Neutrophil (primary cell): ENCODE data around the gene IRAK3.
"Not testable (repeated sequence)": the region's sequence is repeated elsewhere in the genome, so short reads cannot be mapped to it uniquely, and the experiment has no call there.

Experiments used
- H3K27ac ChIP-seq: fragments of 200-600 bp; sonication (generic); 2 replicates; pipeline ENCODE4 v1.5.1; 2016; ENCODE audit warnings: mild to moderate bottlenecking, moderate library complexity
- H3K27me3 ChIP-seq: fragments of 200-600 bp; sonication (generic); 2 replicates; pipeline ENCODE4 v1.6.0; 2016; ENCODE audit warnings: mild to moderate bottlenecking
- H3K36me3 ChIP-seq: fragments of 200-600 bp; sonication (generic); 2 replicates; pipeline ENCODE4 v1.5.1; 2017
- H3K4me1 ChIP-seq, 2 experiments: fragments of 200-600 bp in 1 of 2; sonication (generic) in 1 of 2; 1 replicate in 1 of 2; 2 replicates in 1 of 2; pipeline versions ENCODE4 v1.5.1 to v1.6.1; 2013 to 2016; ENCODE audit warnings: low read depth in 1 of 2, low read length in 1 of 2, mild to moderate bottlenecking in 1 of 2, moderate library complexity in 1 of 2; ENCODE audit not compliant: control insufficient read depth in 1 of 2, insufficient read depth in 1 of 2
- H3K4me3 ChIP-seq, 2 experiments: fragments of 200-600 bp in 1 of 2; sonication (generic) in 1 of 2; 1 replicate in 1 of 2; 2 replicates in 1 of 2; pipeline ENCODE4 v1.5.1; 2013 to 2016; ENCODE audit warnings: low read depth in 1 of 2, low read length in 1 of 2, mild to moderate bottlenecking in 1 of 2, moderate library complexity in 1 of 2
- H3K9me3 ChIP-seq: fragments of 200-600 bp; sonication (generic); 2 replicates; pipeline ENCODE4 v1.5.1; 2016
- TF ChIP-seq, protein P1 (sequence below): fragments of 200-600 bp; sonication (generic); IDR thresholded peaks from 2 replicates; pipeline ENCODE4 v1.5.1; 2016; ENCODE audit warnings: antibody characterized with exemption

Gene IRAK3

DNA sequence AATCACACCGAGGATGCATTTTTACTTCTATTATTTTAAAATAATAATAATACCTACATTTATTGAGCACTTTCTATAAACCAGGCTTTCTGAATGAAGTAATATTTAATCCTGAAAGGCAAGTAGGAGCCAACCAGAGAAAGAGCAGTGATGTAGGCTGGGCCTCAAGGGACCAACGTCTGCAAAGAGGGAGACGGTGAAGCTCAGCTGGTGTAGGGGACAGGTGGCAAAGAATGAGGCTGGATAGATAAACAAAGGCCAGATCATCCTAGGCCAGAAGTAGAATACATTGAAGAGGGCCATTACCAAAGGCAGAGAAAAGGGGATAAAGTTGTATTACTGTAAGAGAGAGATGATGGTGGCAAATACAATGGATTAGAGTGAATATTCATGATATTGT lies 18.4 kb upstream of the IRAK3 start:
- Histone ChIP-seq H3K9me3 (no peaks in the 10 kb centered on the region), H3K36me3 (no peaks in the 10 kb centered on the region), H3K27ac (peak overlapping the region; percentile 98), H3K27me3 (no peaks in the 10 kb centered on the region), H3K4me1 (peaks cover 67 to 79% of the 10 kb centered on the region in 2 experiments), H3K4me3 (peak overlapping the region; percentile 78 to 91)
- TF ChIP-seq, protein P1, sequence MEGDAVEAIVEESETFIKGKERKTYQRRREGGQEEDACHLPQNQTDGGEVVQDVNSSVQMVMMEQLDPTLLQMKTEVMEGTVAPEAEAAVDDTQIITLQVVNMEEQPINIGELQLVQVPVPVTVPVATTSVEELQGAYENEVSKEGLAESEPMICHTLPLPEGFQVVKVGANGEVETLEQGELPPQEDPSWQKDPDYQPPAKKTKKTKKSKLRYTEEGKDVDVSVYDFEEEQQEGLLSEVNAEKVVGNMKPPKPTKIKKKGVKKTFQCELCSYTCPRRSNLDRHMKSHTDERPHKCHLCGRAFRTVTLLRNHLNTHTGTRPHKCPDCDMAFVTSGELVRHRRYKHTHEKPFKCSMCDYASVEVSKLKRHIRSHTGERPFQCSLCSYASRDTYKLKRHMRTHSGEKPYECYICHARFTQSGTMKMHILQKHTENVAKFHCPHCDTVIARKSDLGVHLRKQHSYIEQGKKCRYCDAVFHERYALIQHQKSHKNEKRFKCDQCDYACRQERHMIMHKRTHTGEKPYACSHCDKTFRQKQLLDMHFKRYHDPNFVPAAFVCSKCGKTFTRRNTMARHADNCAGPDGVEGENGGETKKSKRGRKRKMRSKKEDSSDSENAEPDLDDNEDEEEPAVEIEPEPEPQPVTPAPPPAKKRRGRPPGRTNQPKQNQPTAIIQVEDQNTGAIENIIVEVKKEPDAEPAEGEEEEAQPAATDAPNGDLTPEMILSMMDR, result no peak

DNA sequence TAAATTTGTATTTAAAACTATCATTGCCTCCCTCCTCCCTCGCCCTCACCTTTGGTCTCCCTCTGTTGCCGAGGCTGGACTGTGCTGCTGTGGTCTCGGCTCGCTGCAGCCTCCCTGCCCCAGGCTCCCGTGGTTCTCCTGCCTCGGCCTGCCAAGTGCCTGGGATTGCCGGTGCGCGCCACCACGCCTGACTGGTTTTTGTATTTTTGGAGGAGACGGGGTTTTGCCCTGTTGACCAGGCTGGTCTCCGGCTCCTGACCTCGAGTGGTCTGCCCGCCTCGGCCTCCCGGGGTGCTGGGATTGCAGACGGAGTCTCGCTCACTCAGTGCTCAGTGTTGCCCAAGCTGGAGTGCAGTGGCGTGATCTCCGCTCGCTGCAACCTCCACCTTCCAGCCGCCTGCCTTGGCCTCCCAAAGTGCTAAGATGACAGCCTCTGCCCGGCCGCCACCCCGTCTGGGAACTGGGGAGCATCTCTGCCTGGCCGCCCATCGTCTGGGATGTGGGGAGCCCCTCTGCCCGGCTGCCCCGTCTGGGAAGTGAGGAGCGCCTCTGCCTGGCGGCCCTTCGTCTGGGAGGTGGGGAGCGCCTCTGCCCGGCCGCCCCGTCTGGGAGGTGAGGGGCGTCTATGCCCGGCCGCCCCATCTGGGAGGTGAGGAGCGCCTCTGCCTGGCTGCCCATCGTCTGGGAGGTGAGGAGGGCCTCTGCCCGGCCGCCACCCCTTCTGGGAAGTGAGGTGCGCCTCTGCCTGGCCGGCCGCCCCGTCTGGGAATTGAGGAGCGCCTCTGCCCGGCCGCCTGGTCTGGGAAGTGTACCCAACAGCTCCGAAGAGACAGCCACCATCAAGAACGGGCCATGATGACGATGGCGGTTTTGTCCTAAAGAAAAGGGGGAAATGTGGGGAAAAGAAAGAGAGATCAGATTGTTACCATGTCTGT lies 14.4 kb upstream of the IRAK3 start:
- not testable (repeated sequence) for H3K4me3 ChIP-seq, H3K36me3 ChIP-seq, H3K9me3 ChIP-seq, H3K27me3 ChIP-seq
- H3K4me1 ChIP-seq, result peaks cover 41 to 48% of the 10 kb centered on the region in 2 experiments
- H3K27ac ChIP-seq, result peak overlapping the region; percentile 66

DNA sequence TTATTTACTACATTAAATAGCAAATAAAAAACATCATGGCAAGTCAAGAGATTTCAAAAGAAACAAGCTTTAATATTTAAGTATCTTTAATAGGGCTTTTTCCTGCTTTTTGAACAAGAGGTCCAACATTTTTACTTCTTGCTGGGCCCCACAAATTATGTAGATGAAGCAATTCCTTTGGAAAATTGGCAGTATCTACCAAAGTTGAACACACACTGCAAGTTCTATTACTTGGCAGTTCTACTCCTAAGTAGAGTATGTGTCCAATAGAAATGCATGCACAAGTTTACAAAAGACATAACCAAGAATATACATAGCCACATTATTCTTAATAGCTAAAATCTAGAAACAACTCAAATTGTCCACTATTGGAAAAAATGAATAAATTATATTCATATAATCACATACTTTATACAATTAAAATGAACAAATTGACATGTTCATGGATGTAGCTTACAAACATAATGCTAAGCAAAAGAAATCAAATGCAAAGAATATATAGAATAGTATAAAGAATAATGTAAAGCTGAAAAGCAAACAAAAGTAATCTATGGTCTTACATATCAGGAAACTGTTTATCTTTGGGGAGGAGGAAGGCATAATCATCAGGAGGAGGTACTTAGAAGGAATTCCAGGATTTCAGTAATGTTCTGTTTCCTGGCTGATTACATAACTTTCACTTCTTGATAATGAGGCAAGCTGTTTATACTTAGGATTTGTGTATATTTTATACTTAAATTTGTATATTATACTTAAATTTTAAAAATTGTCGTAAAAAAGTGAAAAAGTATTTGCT lies 12.7 kb upstream of the IRAK3 start:
- no peaks in the 10 kb centered on the region for H3K9me3 ChIP-seq
- TF ChIP-seq, protein P1, result no peak
- H3K4me1 ChIP-seq, result peaks cover 30 to 36% of the 10 kb centered on the region in 2 experiments
- H3K27ac ChIP-seq, result no peak overlapping the region
- H3K4me3 ChIP-seq, result no peak overlapping the region
- H3K36me3 ChIP-seq, result no peaks in the 10 kb centered on the region
- no peaks in the 10 kb centered on the region for H3K27me3 ChIP-seq

DNA sequence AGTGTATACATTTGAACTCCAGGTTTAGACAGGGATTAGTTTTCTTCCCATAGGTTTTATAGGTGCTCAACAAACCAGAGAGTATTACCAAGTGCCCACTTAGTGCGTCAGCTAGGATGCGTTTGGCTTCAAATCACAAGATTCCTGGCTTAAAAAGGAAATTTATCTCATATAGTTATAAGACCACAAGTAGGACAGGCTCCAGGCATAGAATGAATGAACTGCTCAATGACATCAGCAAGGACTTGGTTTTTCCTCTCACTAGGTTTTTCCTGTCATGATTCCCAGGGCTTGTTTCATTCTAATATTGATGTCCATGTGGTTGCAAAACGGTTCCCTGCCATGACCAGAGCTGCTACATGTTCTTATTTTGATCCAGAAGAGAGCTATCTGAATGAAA lies 6.1 kb upstream of the IRAK3 start:
- Histone ChIP-seq H3K4me1 (peaks cover 15 to 16% of the 10 kb centered on the region in 2 experiments), H3K9me3 (no peaks in the 10 kb centered on the region), H3K4me3 (no peak overlapping the region), H3K27ac (no peak overlapping the region), H3K27me3 (no peaks in the 10 kb centered on the region), H3K36me3 (no peaks in the 10 kb centered on the region)
- TF ChIP-seq, protein P1, result no peak

DNA sequence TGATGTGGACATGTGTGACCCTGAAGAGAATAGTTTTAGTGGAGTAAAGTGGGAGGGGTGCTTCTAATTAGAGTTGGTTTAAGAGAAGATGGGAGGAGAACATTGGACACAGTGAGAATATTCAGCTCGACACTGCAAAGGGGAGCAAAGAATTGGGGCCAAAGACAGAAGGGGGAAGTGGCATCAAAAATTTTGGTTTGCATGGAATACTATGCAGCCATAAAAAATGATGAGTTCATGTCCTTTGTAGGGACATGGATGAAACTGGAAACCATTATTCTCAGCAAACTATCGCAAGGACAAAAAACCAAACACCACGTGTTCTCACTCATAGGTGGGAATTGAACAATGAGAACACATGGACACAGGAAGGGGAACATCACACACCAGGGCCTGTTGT lies 4.2 kb upstream of the IRAK3 start:
- H3K27me3 ChIP-seq, H3K27ac ChIP-seq, H3K4me3 ChIP-seq, H3K9me3 ChIP-seq, H3K36me3 ChIP-seq: not testable (repeated sequence)
- peaks cover 26 to 28% of the 10 kb centered on the region in 2 experiments for H3K4me1 ChIP-seq

DNA sequence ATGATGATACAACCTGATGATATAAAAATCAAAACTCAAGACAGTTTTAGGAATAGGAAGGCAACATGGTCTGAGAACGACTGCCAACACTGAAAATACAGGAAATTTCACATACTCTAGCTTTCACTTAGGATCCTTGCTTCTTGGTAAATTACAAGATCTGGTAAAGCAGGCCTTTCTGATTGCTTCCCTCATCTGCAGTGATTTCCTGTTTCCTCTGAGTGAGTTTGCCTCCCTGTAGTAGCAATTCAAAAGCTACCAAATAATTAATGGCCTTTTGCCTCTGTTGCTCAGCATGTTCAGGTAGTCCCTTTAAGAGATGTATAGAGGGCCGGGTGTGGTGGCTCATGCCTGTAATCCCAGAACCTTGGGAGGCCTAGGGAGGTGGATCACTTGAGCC lies 2.0 kb upstream of the IRAK3 start:
- TF ChIP-seq, protein P1, result no peak
- H3K36me3 ChIP-seq, result no peaks in the 10 kb centered on the region
- peaks cover 42 to 49% of the 10 kb centered on the region in 2 experiments for H3K4me1 ChIP-seq
- H3K9me3 ChIP-seq, result no peaks in the 10 kb centered on the region
- H3K27ac ChIP-seq, result peak overlapping the region; percentile 96
- no peak overlapping the region for H3K4me3 ChIP-seq
- no peaks in the 10 kb centered on the region for H3K27me3 ChIP-seq
